Natural killer cell (primary cell): ENCODE results near the gene ARL5B. TPM values are rescaled to one million over a fixed set of nuclear protein-coding genes. Genes with fewer than 3 reads are reported as not detected.

Experiments
- ATAC-seq, 3 donors: fragments of 150-1000 bp in 2 of 3; fragments of 200-7000 bp in 1 of 3; cut with Tn5 transposase; 1 replicate in 1 of 3; 2 replicates in 2 of 3; pipeline ENCODE4 v1.10.0; 2021; ENCODE audit warnings: mild to moderate bottlenecking in 2 of 3, moderate library complexity in 2 of 3
- DNase-seq, 2 donors: peaks; one replicate each; pipeline versions ENCODE4 v3.0.0 to v3.0.0-alpha.2; 2013 to 2021; ENCODE audit warnings: mixed read lengths in 1 of 2
- H3K27ac ChIP-seq: one replicate; pipeline ENCODE4 v1.5.1; 2013; ENCODE audit warnings: mild to moderate bottlenecking, low read length
- H3K27me3 ChIP-seq: one replicate; pipeline ENCODE4 v1.6.1; 2013; ENCODE audit warnings: low read length; ENCODE audit not compliant: control insufficient read depth, insufficient read depth
- H3K36me3 ChIP-seq: one replicate; pipeline ENCODE4 v1.6.1; 2013; ENCODE audit warnings: low read length; ENCODE audit not compliant: control insufficient read depth, insufficient read depth
- H3K4me1 ChIP-seq: one replicate; pipeline ENCODE4 v1.6.1; 2013; ENCODE audit warnings: low read length; ENCODE audit not compliant: control insufficient read depth, insufficient read depth
- H3K4me3 ChIP-seq: one replicate; pipeline ENCODE4 v1.5.1; 2013; ENCODE audit warnings: low read length
- H3K9me3 ChIP-seq: one replicate; pipeline ENCODE4 v1.6.1; 2013; ENCODE audit warnings: low read length; ENCODE audit not compliant: control insufficient read depth, insufficient read depth
- H3K27ac Mint-ChIP-seq, 2 donors: one replicate each; pipeline ENCODE4 v1.8.0; 2022; ENCODE audit warnings: mild to moderate bottlenecking in 2 of 2, mixed read lengths in 2 of 2, moderate library complexity in 1 of 2
- H3K27me3 Mint-ChIP-seq, 2 donors: one replicate each; pipeline ENCODE4 v1.8.0; 2022; ENCODE audit warnings: low read depth in 2 of 2, mixed read lengths in 2 of 2
- H3K36me3 Mint-ChIP-seq: one replicate; pipeline ENCODE4 v1.8.0; 2022; ENCODE audit warnings: mixed read lengths
- H3K4me1 Mint-ChIP-seq, 2 donors: one replicate each; pipeline ENCODE4 v1.8.0; 2022; ENCODE audit warnings: mixed read lengths in 2 of 2
- H3K4me3 Mint-ChIP-seq: one replicate; pipeline ENCODE4 v1.8.0; 2022; ENCODE audit warnings: mild to moderate bottlenecking, moderate library complexity, mixed read lengths
- H3K9me3 Mint-ChIP-seq, 2 donors: one replicate each; pipeline ENCODE4 v1.8.0; 2022; ENCODE audit warnings: mixed read lengths in 2 of 2
- CTCF ChIP-seq: fragments of 200-600 bp; IDR thresholded peaks from one replicate; pipeline ENCODE4 v1.8.0; 2022; ENCODE audit warnings: antibody characterized with exemption
- WGBS: methylation state at CpG from one replicate; pipeline ENCODE4 v1.1.7; 2013; ENCODE audit warnings: missing lambda C conversion rate; ENCODE audit not compliant: insufficient coverage; 5-methylcytosine and 5-hydroxymethylcytosine counted together
- intact Hi-C: fragments of 100-400 bp; cut with micrococcal nuclease; formaldehyde crosslinking; loops from one replicate; pipeline ENCODE4 v1.14.2; 2022
- total RNA-seq, 4 donors: library from RNA; stranded (reverse); fragments of 120-200 nt in 1 of 4; gene quantifications; one replicate each; pipeline versions ENCODE4 v1.2.3 to v1.2.4, GENCODE V29; 2013 to 2022

The ARL5B gene
- total RNA-seq, 3 donors from 2014 or later (not counting 1 experiment from before 2014, with no cell fraction given): 19.1 to 25.9 (median 20.8) TPM

- no CpG with 5 or more reads among the region's 2 CpGs for WGBS
- no peaks in the 10 kb centered on the region for H3K4me1 ChIP-seq
- H3K9me3 Mint-ChIP-seq: no peaks in the 10 kb centered on the region
- no peaks in the 10 kb centered on the region for H3K9me3 ChIP-seq
- H3K4me1 Mint-ChIP-seq: peaks cover 23 to 31% of the 10 kb centered on the region in 2 donors
- no peaks in the 10 kb centered on the region for H3K27me3 Mint-ChIP-seq
- H3K27ac ChIP-seq: no peak overlapping the region
- intact Hi-C loops: no loop called here
- no peak overlapping the region for H3K4me3 ChIP-seq
- no peak for TF ChIP-seq CTCF
- no peaks in the 10 kb centered on the region for H3K27me3 ChIP-seq
- H3K27ac Mint-ChIP-seq: no peak overlapping the region
- peaks cover 13% of the 10 kb centered on the region for H3K36me3 ChIP-seq
- no peaks in the 10 kb centered on the region for H3K36me3 Mint-ChIP-seq
- no peak for DNase-seq
- ATAC-seq: no peak
- no peak overlapping the region for H3K4me3 Mint-ChIP-seq
Measured at GRCh38 chr10:18666810-18667209, 7.6 kb downstream of the ARL5B start.

GRCh38 chr10:18668026-18668425 lies 8.8 kb downstream of the ARL5B start:
- no peak for TF ChIP-seq CTCF
- Mint-ChIP-seq H3K4me1 (peaks cover 16 to 25% of the 10 kb centered on the region in 2 donors), H3K36me3 (no peaks in the 10 kb centered on the region), H3K27ac (no peak overlapping the region), H3K4me3 (no peak overlapping the region), H3K27me3 (no peaks in the 10 kb centered on the region), H3K9me3 (no peaks in the 10 kb centered on the region)
- Histone ChIP-seq H3K36me3 (peaks cover 19% of the 10 kb centered on the region), H3K4me1 (no peaks in the 10 kb centered on the region), H3K9me3 (no peaks in the 10 kb centered on the region), H3K4me3 (no peak overlapping the region), H3K27me3 (no peaks in the 10 kb centered on the region), H3K27ac (no peak overlapping the region)
- no CpG with 5 or more reads among the region's 2 CpGs for WGBS
- DNase-seq (no peak), ATAC-seq (no peak)
- intact Hi-C loops: no loop called here

- no peak overlapping the region for H3K4me3 Mint-ChIP-seq
Measured at GRCh38 chr10:18675086-18675801, 16.0 kb downstream of the ARL5B start.

More at GRCh38 chr10:18675086-18675801, 16.0 kb downstream of the ARL5B start:
- H3K36me3 Mint-ChIP-seq: peaks cover 18% of the 10 kb centered on the region
- intact Hi-C loops: no loop called here
- DNase-seq (no peak), ATAC-seq (no peak)
- H3K27ac ChIP-seq: no peak overlapping the region
- H3K9me3 Mint-ChIP-seq: no peaks in the 10 kb centered on the region
- H3K27me3 ChIP-seq: no peaks in the 10 kb centered on the region
- H3K36me3 ChIP-seq: peaks cover 48% of the 10 kb centered on the region
- no peaks in the 10 kb centered on the region for H3K9me3 ChIP-seq
- H3K4me3 ChIP-seq: no peak overlapping the region
- no peak overlapping the region for H3K27ac Mint-ChIP-seq
- WGBS: 92% methylated on average over 2 of the region's 4 CpGs
- no peak for TF ChIP-seq CTCF
- H3K4me1 ChIP-seq: no peaks in the 10 kb centered on the region
- H3K27me3 Mint-ChIP-seq: no peaks in the 10 kb centered on the region
- H3K4me1 Mint-ChIP-seq: no peaks in the 10 kb centered on the region
